Measurements from ENCODE around the gene MYL2.

- no peak for TF ChIP-seq POLR2AphosphoS5 (IDR thresholded peaks at IDR 0.05)
- no peak for TF ChIP-seq CTCF (IDR thresholded peaks at IDR 0.05; ENCODE audit: poor library complexity, severe bottlenecking)
These were observed 2.9 kb downstream of the MYL2 start for GRCh38 chr12:110917467-110917866.

Measured in neural cell (in vitro differentiated cells).